22Rv1 (cell line): ENCODE data around the gene POLR2L.

ENCODE experiments used
- CTCF ChIP-seq: fragments of 450-650 bp; IDR thresholded peaks from 2 replicates; pipeline ENCODE4 v1.5.1; 2017; ENCODE audit warnings: mild to moderate bottlenecking
- ZFX ChIP-seq: fragments of 450-650 bp; IDR thresholded peaks from 2 replicates; pipeline ENCODE4 v1.6.1; 2017; ENCODE audit warnings: antibody characterized with exemption, borderline replicate concordance

GRCh38 chr11:838441-839279, 3.7 kb downstream of the POLR2L start:
- TF ChIP-seq CTCF (peak; percentile 38), ZFX (no peak)
